ENCODE results near the gene TMCC2. TPM values are rescaled to one million over a fixed set of nuclear protein-coding genes. Genes with fewer than 3 reads are reported as not detected.
A peak's percentile ranks its signal among the peaks of the same experiment; 100 is the strongest.

Gene TMCC2
- total and polyA plus RNA-seq, 2 of the 8 experiments (the other 6 are each of a cell fraction or from before 2014, with no cell fraction given): 6.7 to 6.8 TPM

DNA sequence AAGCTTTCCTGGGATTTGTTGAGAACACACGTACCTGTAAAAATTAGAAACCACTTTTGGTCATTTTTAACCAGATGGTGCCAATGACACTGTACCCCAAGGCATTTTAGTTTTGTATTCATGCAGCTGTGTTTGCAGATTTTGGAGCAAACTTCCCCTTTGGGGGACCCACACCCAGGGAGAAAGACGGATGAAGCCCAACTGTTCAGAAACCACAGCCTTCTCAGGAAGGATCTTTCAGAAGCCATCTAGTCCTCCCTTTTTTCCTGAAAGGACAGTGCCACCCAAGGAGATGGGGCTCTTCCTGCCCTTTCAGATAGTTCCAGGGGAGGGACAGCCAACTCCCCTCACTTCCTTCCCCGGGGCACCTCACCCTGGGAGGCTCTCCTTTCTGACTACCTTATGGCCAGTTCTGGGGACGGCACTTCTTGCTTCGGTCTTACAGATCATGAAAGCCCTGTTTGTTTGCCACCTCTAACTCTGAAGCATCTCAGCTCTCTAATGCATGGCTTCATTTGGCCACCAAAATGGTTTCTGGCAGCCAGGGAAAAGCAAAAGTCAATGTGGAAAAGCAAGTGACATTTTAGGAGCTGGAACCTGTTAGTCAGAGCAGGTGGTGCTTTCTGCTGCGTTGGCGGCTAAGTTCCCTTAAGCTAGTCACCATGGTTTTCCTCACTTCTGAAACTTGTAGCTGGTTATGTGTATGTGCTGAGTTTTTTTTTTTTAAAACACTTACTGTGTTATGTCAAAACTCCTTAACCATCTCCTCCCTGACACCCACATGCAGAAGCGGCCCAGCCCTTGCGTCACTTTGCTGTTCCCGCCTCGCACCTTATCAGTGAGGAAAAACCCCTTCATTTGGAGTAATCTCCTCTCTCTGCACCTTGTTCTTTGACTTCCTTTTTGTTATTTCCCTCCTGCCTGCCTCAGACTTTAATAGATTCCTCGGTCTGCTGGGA is 10.1 kb downstream of the TMCC2 start:
- DNase-seq (ENCODE audit: low read depth in 1 of 2, low spot score in 2 of 2): no peak
- Histone ChIP-seq H3K9me3 (ENCODE audit: insufficient read depth in 2 of 2, low read depth in 1 of 2, low read length in 1 of 2) (no peaks in the 10 kb centered on the region), H3K36me3 (ENCODE audit: control insufficient read depth in 2 of 4, insufficient read depth in 4 of 4, low read length in 3 of 4) (peaks cover 0 to 5% (median 2%) of the 10 kb centered on the region in 4 experiments; a peak in 3 of 8 replicates), H2AFZ (ENCODE audit: low read length) (no peak overlapping the region), H3K4me2 (ENCODE audit: insufficient read depth in 1 of 2, low read depth in 2 of 2, low read length in 2 of 2) (no peak overlapping the region), H3K79me1 (ENCODE audit: low read depth, low read length) (peaks cover 2% of the 10 kb centered on the region; the same call in 1 of the 2 replicates), H3K79me2 (ENCODE audit: control insufficient read depth in 1 of 2, insufficient read depth in 2 of 2, low read length in 2 of 2) (no peaks in the 10 kb centered on the region), H3K27me3 (replicated peaks in 1 of 4; ENCODE audit: control insufficient read depth in 3 of 4, extremely low read depth in 1 of 4, insufficient read depth in 3 of 4, low read length in 3 of 4) (no peaks in the 10 kb centered on the region), H2BK15ac (ENCODE audit: low read length) (no peak overlapping the region), H2BK5ac (ENCODE audit: low read depth, low read length) (no peak overlapping the region), H3K18ac (ENCODE audit: extremely low read depth, low read length) (no peak overlapping the region), H2AK5ac (ENCODE audit: low read depth, low read length) (no peak overlapping the region), H3K23me2 (ENCODE audit: low read depth, low read length) (no peaks in the 10 kb centered on the region), H4K20me1 (replicated peaks in 1 of 2; ENCODE audit: control insufficient read depth in 1 of 2, insufficient read depth in 2 of 2, low read length in 2 of 2) (peaks cover 0 to 1% of the 10 kb centered on the region in 2 experiments), H2BK20ac (ENCODE audit: low read length) (peak overlapping the region; percentile 21; the same call in 1 of the 2 replicates), H2BK120ac (replicated peaks; ENCODE audit: low read depth, low read length) (no peak overlapping the region), H3K4ac (replicated peaks; ENCODE audit: insufficient read length, low read depth, low read length) (no peak overlapping the region), H4K8ac (ENCODE audit: extremely low read depth, insufficient read depth, low read length) (no peak overlapping the region), H3K9ac (replicated peaks in 1 of 4; ENCODE audit: extremely low read depth in 1 of 4, low read depth in 3 of 4, low read length in 3 of 4) (no peak overlapping the region), H2BK12ac (ENCODE audit: low read depth, low read length) (no peak overlapping the region), H3K4me1 (replicated peaks in 1 of 4; ENCODE audit: control insufficient read depth in 3 of 4, insufficient read depth in 4 of 4, low read length in 3 of 4) (no peaks in the 10 kb centered on the region), H3K56ac (replicated peaks; ENCODE audit: insufficient read length, low read depth, low read length) (no peak overlapping the region), H3K27ac (ENCODE audit: low read depth, low read length) (no peak overlapping the region), H3K14ac (ENCODE audit: insufficient read length) (no peak overlapping the region), H4K5ac (ENCODE audit: insufficient read length, low read depth, low read length) (no peak overlapping the region), H3K23ac (ENCODE audit: insufficient read length) (no peak overlapping the region), H4K91ac (replicated peaks; ENCODE audit: insufficient read length, low read length) (no peak overlapping the region), H3K4me3 (ENCODE audit: extremely low read depth in 1 of 4, insufficient read depth in 2 of 4, low read depth in 3 of 4, low read length in 4 of 4) (no peak overlapping the region)
- ChIA-PET POLR2A (ENCODE audit: partially characterized antibody) (interaction anchor here (1.2 to 1.4 kb wide), 3 partner anchors 10 to 24 kb away, joined by 3 to 4 read pairs (median 4); no protein-coding TSS in a partner anchor), CTCF (ENCODE audit: partially characterized antibody) (interaction anchor here (0.7 to 40.8 kb wide), 8 partner anchors 9 to 248 kb away, joined by 3 to 1035 read pairs (median 5); partner anchors contain the start of gene TMCC2)
- FAIRE-seq: no peak
- 94% methylated on average over 12 of the region's 12 CpGs; no CpG with 5 or more reads in 1 of the 2 experiments for WGBS, 2 experiments (ENCODE audit: extremely low coverage in 1 of 2, insufficient coverage in 1 of 2, insufficient read length in 1 of 2, insufficient replicate concordance in 2 of 2, low coverage in 1 of 2, low lambda C conversion rate in 2 of 2, missing lambda C conversion rate in 1 of 2)
- TF ChIP-seq SIN3A (conservative IDR thresholded peaks at IDR 0.05 in 1 of 2, IDR thresholded peaks at IDR 0.05 in 1 of 2; ENCODE audit: low read depth in 1 of 2, low read length in 2 of 2) (no peak), RBBP5 (IDR thresholded peaks at IDR 0.05; ENCODE audit: borderline replicate concordance, low read depth, low read length) (no peak), SIX5 (IDR thresholded peaks at IDR 0.05; ENCODE audit: low read depth, low read length) (no peak), POLR2A (IDR thresholded peaks at IDR 0.05; ENCODE audit: control extremely low read depth in 1 of 2, low read depth in 2 of 2, low read length in 2 of 2) (no peak), KDM4A (IDR thresholded peaks at IDR 0.05; ENCODE audit: low read depth, low read length, severe bottlenecking) (no peak), ASH2L (IDR thresholded peaks at IDR 0.05; ENCODE audit: low read length) (no peak), SAP30 (IDR thresholded peaks at IDR 0.05; ENCODE audit: insufficient read depth, insufficient replicate concordance, low read length) (no peak), TEAD4 (IDR thresholded peaks at IDR 0.05; ENCODE audit: low read depth, low read length) (no peak), CBX5 (IDR thresholded peaks at IDR 0.05; ENCODE audit: low read depth, low read length) (no peak)
- TF ChIP-seq, protein P1, sequence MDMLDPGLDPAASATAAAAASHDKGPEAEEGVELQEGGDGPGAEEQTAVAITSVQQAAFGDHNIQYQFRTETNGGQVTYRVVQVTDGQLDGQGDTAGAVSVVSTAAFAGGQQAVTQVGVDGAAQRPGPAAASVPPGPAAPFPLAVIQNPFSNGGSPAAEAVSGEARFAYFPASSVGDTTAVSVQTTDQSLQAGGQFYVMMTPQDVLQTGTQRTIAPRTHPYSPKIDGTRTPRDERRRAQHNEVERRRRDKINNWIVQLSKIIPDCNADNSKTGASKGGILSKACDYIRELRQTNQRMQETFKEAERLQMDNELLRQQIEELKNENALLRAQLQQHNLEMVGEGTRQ (IDR thresholded peaks at IDR 0.05; ENCODE audit: low read length): no peak

All from H1 (cell line).